MM.1S (cell line): Measurements from ENCODE around the gene TNFSF8.

ENCODE experiments used
- EZH2 ChIP-seq: fragments of 300-600 bp; sonication (generic); optimal IDR thresholded peaks from 2 replicates; pipeline ENCODE3; 2017; ENCODE audit warnings: low read depth, mild to moderate bottlenecking, antibody characterized with exemption, low read length, mixed read lengths
- TF ChIP-seq, protein P1 (sequence below): fragments of 300-600 bp; sonication (generic); IDR thresholded peaks from 2 replicates; pipeline ENCODE4 v1.5.1; 2016; ENCODE audit warnings: antibody characterized with exemption, low read length, mixed read lengths

DNA sequence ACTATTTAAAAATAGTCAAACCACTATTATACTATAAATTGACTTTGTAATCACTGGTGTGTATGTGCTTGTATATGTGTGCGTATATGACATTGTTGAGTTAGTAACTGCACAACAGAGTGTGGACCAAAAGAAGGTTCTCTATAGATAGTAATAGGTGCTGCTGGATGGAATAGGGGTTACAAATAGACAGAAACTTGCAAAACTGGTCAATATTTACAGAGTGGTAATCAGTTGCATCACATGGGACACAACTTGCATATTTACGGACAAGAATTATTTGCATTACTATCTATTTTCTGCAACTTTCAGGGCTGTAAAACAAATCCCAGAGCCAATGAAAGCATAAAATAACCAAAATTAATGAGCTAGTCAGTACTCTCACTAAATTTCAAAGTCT, 42.4 kb downstream of the TNFSF8 start:
- TF ChIP-seq, protein P1, sequence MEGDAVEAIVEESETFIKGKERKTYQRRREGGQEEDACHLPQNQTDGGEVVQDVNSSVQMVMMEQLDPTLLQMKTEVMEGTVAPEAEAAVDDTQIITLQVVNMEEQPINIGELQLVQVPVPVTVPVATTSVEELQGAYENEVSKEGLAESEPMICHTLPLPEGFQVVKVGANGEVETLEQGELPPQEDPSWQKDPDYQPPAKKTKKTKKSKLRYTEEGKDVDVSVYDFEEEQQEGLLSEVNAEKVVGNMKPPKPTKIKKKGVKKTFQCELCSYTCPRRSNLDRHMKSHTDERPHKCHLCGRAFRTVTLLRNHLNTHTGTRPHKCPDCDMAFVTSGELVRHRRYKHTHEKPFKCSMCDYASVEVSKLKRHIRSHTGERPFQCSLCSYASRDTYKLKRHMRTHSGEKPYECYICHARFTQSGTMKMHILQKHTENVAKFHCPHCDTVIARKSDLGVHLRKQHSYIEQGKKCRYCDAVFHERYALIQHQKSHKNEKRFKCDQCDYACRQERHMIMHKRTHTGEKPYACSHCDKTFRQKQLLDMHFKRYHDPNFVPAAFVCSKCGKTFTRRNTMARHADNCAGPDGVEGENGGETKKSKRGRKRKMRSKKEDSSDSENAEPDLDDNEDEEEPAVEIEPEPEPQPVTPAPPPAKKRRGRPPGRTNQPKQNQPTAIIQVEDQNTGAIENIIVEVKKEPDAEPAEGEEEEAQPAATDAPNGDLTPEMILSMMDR = no peak
- TF ChIP-seq EZH2 = no peak
